ENCODE results near the gene MYLIP.

GRCh38 chr6:16177881-16178280, 49.0 kb downstream of the MYLIP start:
- TF ChIP-seq POLR2A (IDR thresholded peaks at IDR 0.05; ENCODE audit: low read depth, low read length) = no peak
- no peak for TF ChIP-seq MXI1 (IDR thresholded peaks at IDR 0.05; ENCODE audit: borderline replicate concordance, low read depth, low read length)
- TF ChIP-seq CTCF (conservative IDR thresholded peaks at IDR 0.05; ENCODE audit: low read depth, low read length) = no peak
- no peak for TF ChIP-seq MAZ (IDR thresholded peaks at IDR 0.05; ENCODE audit: borderline replicate concordance, low read depth, low read length)
- no peak for TF ChIP-seq RAD21 (IDR thresholded peaks at IDR 0.05; ENCODE audit: low read length)
- no peak for TF ChIP-seq FOS (IDR thresholded peaks at IDR 0.05; ENCODE audit: low read depth, low read length)
- TF ChIP-seq CHD1 (IDR thresholded peaks at IDR 0.05; ENCODE audit: low read depth, low read length) = no peak
- no peak for TF ChIP-seq RFX5 (IDR thresholded peaks at IDR 0.05; ENCODE audit: low read depth, low read length)
- no peak for TF ChIP-seq USF2 (IDR thresholded peaks at IDR 0.05; ENCODE audit: low read depth, low read length)
- no peak for TF ChIP-seq ELK1 (IDR thresholded peaks at IDR 0.05; ENCODE audit: borderline replicate concordance, low read depth, low read length)
